Retina (tissue), 1 donor: ENCODE data around the gene ACSL6.
"Not testable (repeated sequence)": the region's sequence is repeated elsewhere in the genome, so short reads cannot be mapped to it uniquely, and the experiment has no call there.

Experiments
- DNase-seq: peaks from one replicate; pipeline ENCODE4 v3.0.0-alpha.2; 2016

ACSL6 gene

GRCh38 chr5:131926168-131926567, 85.3 kb downstream of the ACSL6 start:
- no peak for DNase-seq

- no peak for DNase-seq
Observed at GRCh38 chr5:131916481-131916880, 95.0 kb downstream of the ACSL6 start.

- DNase-seq: no peak
Observed at GRCh38 chr5:131914472-131914871, 97.0 kb downstream of the ACSL6 start.

GRCh38 chr5:131913603-131914002, 97.9 kb downstream of the ACSL6 start:
- DNase-seq: no peak

- no peak for DNase-seq
Observed at GRCh38 chr5:131906668-131907067, 104.8 kb downstream of the ACSL6 start.

- not testable (repeated sequence) for DNase-seq
Observed at GRCh38 chr5:131902266-131902665, 109.2 kb downstream of the ACSL6 start.
